DND-41 (cell line): ENCODE measurements around the gene LINC00237.

Experiments used
- ATAC-seq: fragments of 200-7000 bp; cut with Tn5 transposase; 3 replicates; pipeline ENCODE4 v1.9.1; 2021; ENCODE audit warnings: low read depth; ENCODE audit not compliant: insufficient read depth
- DNase-seq: peaks from one replicate; pipeline ENCODE4 v3.0.0-alpha.2; 2020
- H2AFZ ChIP-seq: 2 replicates; pipeline ENCODE4 v1.6.0; 2012; ENCODE audit warnings: low read depth, low read length
- H3K27ac ChIP-seq: 2 replicates; pipeline ENCODE4 v1.5.1; 2012; ENCODE audit warnings: low read length, inconsistent platforms
- H3K27me3 ChIP-seq: fragments of 200-600 bp; sonication (generic); 2 replicates; pipeline ENCODE4 v1.6.0; 2012; ENCODE audit warnings: low read length, mild to moderate bottlenecking, inconsistent platforms; ENCODE audit not compliant: insufficient read depth, poor library complexity
- H3K36me3 ChIP-seq: 2 replicates; pipeline ENCODE4 v1.5.1; 2012; ENCODE audit warnings: low read length, inconsistent platforms; ENCODE audit not compliant: insufficient read depth
- H3K4me1 ChIP-seq: 2 replicates; pipeline ENCODE4 v1.5.1; 2012; ENCODE audit warnings: mild to moderate bottlenecking, low read length; ENCODE audit not compliant: insufficient read depth
- H3K4me2 ChIP-seq: 2 replicates; pipeline ENCODE4 v1.6.0; 2012; ENCODE audit warnings: mild to moderate bottlenecking, moderate library complexity, low read length, inconsistent platforms; ENCODE audit not compliant: insufficient read depth
- H3K4me3 ChIP-seq, 2 experiments: fragments of 200-600 bp in 1 of 2; shearing (Covaris generic) in 1 of 2; 2 replicates each; pipeline ENCODE4 v1.5.1; 2012 to 2016; ENCODE audit warnings: inconsistent platforms in 2 of 2, low read length in 2 of 2, mild to moderate bottlenecking in 2 of 2, low read depth in 1 of 2, moderate library complexity in 1 of 2
- H3K79me2 ChIP-seq: 2 replicates; pipeline ENCODE4 v1.6.0; 2012; ENCODE audit warnings: low read length, inconsistent platforms; ENCODE audit not compliant: insufficient read depth
- H3K9ac ChIP-seq: 2 replicates; pipeline ENCODE4 v1.6.0; 2012; ENCODE audit warnings: low read depth, mild to moderate bottlenecking, inconsistent platforms, low read length, moderate library complexity
- H3K9me3 ChIP-seq: 2 replicates; pipeline ENCODE4 v1.5.1; 2012; ENCODE audit warnings: low read length, moderate library complexity, mild to moderate bottlenecking, inconsistent platforms; ENCODE audit not compliant: insufficient read depth, severe bottlenecking
- H4K20me1 ChIP-seq: 2 replicates; pipeline ENCODE4 v1.6.0; 2012; ENCODE audit warnings: low read length; ENCODE audit not compliant: insufficient read depth
- EZH2 ChIP-seq: IDR thresholded peaks from 3 replicates; pipeline ENCODE4 v1.6.1; 2012; ENCODE audit warnings: borderline replicate concordance, low read depth, mild to moderate bottlenecking, moderate library complexity, low read length, inconsistent platforms; ENCODE audit not compliant: severe bottlenecking
- TF ChIP-seq, protein P1 (sequence below): IDR thresholded peaks from 2 replicates; pipeline ENCODE4 v1.5.1; 2012; ENCODE audit warnings: borderline replicate concordance, low read length, moderate library complexity, mild to moderate bottlenecking; ENCODE audit not compliant: poor library complexity, severe bottlenecking; ENCODE audit errors: extremely low read depth

LINC00237 gene

DNA sequence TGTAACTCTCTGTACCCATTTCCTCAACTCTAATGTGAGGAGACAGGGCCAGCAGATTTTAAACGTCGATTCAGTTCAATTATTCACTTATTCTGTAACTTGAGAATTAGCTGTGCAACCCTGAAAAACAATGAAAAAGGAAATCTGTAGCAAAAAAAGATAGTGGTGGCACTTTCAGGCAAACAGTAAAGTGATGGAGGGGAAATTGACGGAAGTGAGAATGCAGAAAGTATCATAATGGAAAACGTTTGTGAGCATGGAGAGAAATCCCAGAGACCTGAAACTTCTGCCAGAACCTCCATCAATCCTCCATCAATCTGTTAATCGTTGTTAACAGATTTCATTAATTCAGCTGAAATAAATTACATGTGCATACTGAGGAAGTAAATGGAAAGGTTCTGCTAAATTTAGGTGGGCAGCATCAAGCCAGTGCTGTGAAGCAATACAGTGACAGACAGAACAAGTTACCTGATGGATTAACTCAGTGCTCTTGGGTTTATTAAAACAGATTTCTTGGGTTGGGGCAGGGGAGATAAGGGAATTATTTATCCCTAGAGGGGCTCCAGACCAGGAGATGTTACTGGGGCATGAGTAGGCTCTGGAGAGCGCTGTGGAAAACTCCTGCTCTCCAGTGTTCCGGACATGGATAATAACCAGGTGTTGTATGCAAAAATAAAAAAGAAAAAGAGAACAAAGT lies 37.2 kb upstream of the LINC00237 start:
- H2AFZ ChIP-seq: no peak overlapping the region
- no peak for DNase-seq
- no peak overlapping the region for H3K9ac ChIP-seq
- no peaks in the 10 kb centered on the region for H3K4me1 ChIP-seq
- no peak overlapping the region for H3K4me2 ChIP-seq
- no peak for ATAC-seq
- no peaks in the 10 kb centered on the region for H3K9me3 ChIP-seq
- no peak overlapping the region for H3K4me3 ChIP-seq
- H3K27ac ChIP-seq: no peak overlapping the region
- no peaks in the 10 kb centered on the region for H3K79me2 ChIP-seq
- H4K20me1 ChIP-seq: no peaks in the 10 kb centered on the region
- H3K36me3 ChIP-seq: peaks cover 15% of the 10 kb centered on the region
- no peaks in the 10 kb centered on the region for H3K27me3 ChIP-seq
- TF ChIP-seq EZH2: no peak
- TF ChIP-seq, protein P1, sequence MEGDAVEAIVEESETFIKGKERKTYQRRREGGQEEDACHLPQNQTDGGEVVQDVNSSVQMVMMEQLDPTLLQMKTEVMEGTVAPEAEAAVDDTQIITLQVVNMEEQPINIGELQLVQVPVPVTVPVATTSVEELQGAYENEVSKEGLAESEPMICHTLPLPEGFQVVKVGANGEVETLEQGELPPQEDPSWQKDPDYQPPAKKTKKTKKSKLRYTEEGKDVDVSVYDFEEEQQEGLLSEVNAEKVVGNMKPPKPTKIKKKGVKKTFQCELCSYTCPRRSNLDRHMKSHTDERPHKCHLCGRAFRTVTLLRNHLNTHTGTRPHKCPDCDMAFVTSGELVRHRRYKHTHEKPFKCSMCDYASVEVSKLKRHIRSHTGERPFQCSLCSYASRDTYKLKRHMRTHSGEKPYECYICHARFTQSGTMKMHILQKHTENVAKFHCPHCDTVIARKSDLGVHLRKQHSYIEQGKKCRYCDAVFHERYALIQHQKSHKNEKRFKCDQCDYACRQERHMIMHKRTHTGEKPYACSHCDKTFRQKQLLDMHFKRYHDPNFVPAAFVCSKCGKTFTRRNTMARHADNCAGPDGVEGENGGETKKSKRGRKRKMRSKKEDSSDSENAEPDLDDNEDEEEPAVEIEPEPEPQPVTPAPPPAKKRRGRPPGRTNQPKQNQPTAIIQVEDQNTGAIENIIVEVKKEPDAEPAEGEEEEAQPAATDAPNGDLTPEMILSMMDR: no peak

DNA sequence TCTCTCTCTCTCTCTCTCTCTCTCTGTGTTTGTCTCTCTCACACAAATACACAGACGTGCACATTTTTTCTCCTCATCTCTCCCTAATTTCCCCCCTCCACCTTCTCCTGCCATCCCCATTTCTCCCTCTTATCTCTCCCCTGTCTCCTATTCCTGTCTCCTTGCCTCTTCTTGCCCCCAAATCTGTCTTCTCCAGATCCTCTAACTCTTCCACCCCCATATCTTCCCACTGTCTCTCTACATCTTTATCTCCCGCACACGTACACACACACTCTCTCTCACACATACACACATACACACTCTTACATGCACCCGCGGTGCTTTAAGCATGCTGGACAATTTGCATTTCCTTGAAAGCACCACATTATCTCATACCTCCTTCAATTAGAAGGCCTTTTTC lies 35.7 kb upstream of the LINC00237 start:
- DNase-seq: no peak

DNA sequence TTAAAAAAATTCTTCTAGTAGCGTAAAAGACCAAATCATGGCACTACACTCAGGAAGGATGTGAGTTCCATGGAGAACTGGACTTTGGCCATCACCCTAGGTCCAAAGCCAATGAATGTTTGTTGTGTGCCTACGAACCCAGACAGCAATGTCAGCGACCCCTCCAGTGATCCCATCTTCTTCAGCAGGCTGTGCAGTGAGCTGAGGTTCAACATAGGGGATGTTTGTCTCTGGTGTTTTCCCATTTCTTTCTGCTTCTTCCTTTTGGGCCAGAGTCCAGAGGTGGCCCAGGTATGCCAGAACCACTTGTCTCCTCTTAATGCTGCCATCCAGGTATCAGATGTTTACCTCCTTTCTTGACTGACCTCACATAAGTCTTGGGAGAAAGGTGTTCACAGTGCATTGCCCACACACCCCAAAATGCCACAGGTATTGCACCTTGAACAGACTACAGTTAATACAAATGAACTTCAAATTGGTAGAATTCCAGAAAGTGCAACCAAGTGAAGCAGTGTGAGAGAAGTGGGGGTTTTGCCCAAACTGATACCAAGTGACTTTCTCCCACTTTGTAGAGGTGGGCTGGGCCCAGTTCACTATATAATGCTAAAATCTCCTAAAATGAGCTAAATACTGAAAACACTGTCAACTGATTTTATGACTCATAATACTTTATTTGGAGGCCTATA lies 33.9 kb upstream of the LINC00237 start:
- peaks cover 33% of the 10 kb centered on the region for H3K36me3 ChIP-seq
- no peak for DNase-seq
- ATAC-seq: no peak
- H3K4me2 ChIP-seq: no peak overlapping the region
- H3K9ac ChIP-seq: no peak overlapping the region
- TF ChIP-seq EZH2: no peak
- TF ChIP-seq, protein P1: no peak
- no peaks in the 10 kb centered on the region for H4K20me1 ChIP-seq
- no peak overlapping the region for H3K27ac ChIP-seq
- no peaks in the 10 kb centered on the region for H3K27me3 ChIP-seq
- no peaks in the 10 kb centered on the region for H3K9me3 ChIP-seq
- no peaks in the 10 kb centered on the region for H3K4me1 ChIP-seq
- no peak overlapping the region for H3K4me3 ChIP-seq
- H3K79me2 ChIP-seq: no peaks in the 10 kb centered on the region
- no peak overlapping the region for H2AFZ ChIP-seq

More for the DNA sequence above, 35.7 kb upstream of the LINC00237 start:
- H3K79me2 ChIP-seq: no peaks in the 10 kb centered on the region
- no peak for ATAC-seq
- H3K4me1 ChIP-seq: no peaks in the 10 kb centered on the region
- no peaks in the 10 kb centered on the region for H4K20me1 ChIP-seq
- H3K9me3 ChIP-seq: no peaks in the 10 kb centered on the region
- H3K4me3 ChIP-seq: no peak overlapping the region
- H3K27me3 ChIP-seq: no peaks in the 10 kb centered on the region
- no peak overlapping the region for H2AFZ ChIP-seq
- H3K27ac ChIP-seq: no peak overlapping the region
- peaks cover 28% of the 10 kb centered on the region for H3K36me3 ChIP-seq
- no peak overlapping the region for H3K9ac ChIP-seq
- H3K4me2 ChIP-seq: no peak overlapping the region
- TF ChIP-seq, protein P1: no peak
- TF ChIP-seq EZH2: no peak
